Measurements from ENCODE around the gene CNTD1. TPM values are rescaled to one million over a fixed set of nuclear protein-coding genes. Genes with fewer than 3 reads are reported as not detected.

CNTD1 gene
- total RNA-seq, 1 experiment from 2014 or later = not detected

DNA sequence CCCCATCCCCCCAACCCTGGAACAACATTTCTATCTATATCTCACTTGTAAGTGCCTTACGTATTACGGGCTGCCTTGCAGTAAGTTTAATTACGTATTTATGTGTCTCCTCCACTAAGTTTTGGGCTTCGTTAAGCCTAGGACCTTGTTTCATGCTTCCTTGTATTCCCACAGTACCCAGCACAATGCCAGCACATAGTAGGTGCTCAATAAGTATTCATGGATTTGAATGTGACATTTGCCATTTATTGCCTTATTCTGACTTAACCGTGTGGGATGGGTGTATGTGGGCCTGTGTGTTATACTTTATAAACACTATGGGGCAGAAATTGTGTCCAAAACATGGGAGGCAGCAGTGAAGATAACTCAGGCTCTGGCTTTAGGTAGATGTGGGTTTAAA is 6.1 kb upstream of the CNTD1 start (continued):
- TF ChIP-seq ATF6 (CRISPR knock-in tag; IDR thresholded peaks at IDR 0.05) (no peak), CREM (CRISPR knock-in tag; IDR thresholded peaks at IDR 0.05) (no peak), ZNF121 (CRISPR knock-in tag; IDR thresholded peaks at IDR 0.05) (no peak), STAT6 (CRISPR knock-in tag; conservative IDR thresholded peaks at IDR 0.05; ENCODE audit: low read depth) (no peak), NR3C1 (CRISPR knock-in tag; conservative IDR thresholded peaks at IDR 0.05; ENCODE audit: low read depth) (no peak), ATF1 (CRISPR knock-in tag; IDR thresholded peaks at IDR 0.05) (no peak)

DNA sequence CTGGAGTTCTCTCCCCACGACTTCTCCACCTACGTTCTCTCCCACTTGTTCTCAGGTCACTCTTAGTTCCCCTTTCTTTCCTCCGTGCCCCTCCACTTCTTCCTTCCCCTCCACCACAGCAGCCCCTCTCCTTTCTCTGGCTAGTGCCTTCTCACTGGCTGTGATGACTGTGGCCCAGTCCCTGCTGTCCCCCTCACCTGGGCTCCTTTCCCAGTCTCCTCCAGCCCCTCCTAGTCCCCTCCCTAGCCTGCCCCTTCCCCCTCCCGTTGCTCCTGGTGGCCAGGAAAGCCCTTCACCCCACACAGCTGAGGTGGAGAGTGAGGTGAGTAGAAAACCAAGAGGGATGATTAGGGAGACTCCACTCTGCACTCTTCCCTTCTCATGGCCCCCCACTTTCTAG is 3.6 kb upstream of the CNTD1 start:
- POLR2A ChIA-PET = no interaction called here
- no peak for ATAC-seq
- no peak overlapping the region for H3K27ac Mint-ChIP-seq

GRCh38 chr17:42795465-42795864 is 3.2 kb upstream of the CNTD1 start:
- Mint-ChIP-seq H3K4me3 (no peak overlapping the region), H3K9me3 (peaks cover 6% of the 10 kb centered on the region)
- TF ChIP-seq, protein P1, sequence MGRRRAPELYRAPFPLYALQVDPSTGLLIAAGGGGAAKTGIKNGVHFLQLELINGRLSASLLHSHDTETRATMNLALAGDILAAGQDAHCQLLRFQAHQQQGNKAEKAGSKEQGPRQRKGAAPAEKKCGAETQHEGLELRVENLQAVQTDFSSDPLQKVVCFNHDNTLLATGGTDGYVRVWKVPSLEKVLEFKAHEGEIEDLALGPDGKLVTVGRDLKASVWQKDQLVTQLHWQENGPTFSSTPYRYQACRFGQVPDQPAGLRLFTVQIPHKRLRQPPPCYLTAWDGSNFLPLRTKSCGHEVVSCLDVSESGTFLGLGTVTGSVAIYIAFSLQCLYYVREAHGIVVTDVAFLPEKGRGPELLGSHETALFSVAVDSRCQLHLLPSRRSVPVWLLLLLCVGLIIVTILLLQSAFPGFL (CRISPR knock-in tag; IDR thresholded peaks at IDR 0.05; ENCODE audit: borderline replicate concordance) = no peak
- TF ChIP-seq SMAD4 (CRISPR knock-in tag; IDR thresholded peaks at IDR 0.05) (no peak), E2F5 (CRISPR knock-in tag; IDR thresholded peaks at IDR 0.05) (no peak), ZNF423 (CRISPR knock-in tag; IDR thresholded peaks at IDR 0.05) (no peak), TEAD1 (CRISPR knock-in tag; IDR thresholded peaks at IDR 0.05) (no peak), GTF2I (CRISPR knock-in tag; conservative IDR thresholded peaks at IDR 0.05) (no peak), CREM (CRISPR knock-in tag; IDR thresholded peaks at IDR 0.05) (no peak), ELF4 (CRISPR knock-in tag; IDR thresholded peaks at IDR 0.05; ENCODE audit: low read depth) (no peak), SMAD3 (CRISPR knock-in tag; IDR thresholded peaks at IDR 0.05; ENCODE audit: borderline replicate concordance) (no peak)
- TF ChIP-seq, protein P2, sequence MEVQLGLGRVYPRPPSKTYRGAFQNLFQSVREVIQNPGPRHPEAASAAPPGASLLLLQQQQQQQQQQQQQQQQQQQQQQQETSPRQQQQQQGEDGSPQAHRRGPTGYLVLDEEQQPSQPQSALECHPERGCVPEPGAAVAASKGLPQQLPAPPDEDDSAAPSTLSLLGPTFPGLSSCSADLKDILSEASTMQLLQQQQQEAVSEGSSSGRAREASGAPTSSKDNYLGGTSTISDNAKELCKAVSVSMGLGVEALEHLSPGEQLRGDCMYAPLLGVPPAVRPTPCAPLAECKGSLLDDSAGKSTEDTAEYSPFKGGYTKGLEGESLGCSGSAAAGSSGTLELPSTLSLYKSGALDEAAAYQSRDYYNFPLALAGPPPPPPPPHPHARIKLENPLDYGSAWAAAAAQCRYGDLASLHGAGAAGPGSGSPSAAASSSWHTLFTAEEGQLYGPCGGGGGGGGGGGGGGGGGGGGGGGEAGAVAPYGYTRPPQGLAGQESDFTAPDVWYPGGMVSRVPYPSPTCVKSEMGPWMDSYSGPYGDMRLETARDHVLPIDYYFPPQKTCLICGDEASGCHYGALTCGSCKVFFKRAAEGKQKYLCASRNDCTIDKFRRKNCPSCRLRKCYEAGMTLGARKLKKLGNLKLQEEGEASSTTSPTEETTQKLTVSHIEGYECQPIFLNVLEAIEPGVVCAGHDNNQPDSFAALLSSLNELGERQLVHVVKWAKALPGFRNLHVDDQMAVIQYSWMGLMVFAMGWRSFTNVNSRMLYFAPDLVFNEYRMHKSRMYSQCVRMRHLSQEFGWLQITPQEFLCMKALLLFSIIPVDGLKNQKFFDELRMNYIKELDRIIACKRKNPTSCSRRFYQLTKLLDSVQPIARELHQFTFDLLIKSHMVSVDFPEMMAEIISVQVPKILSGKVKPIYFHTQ (CRISPR knock-in tag; IDR thresholded peaks at IDR 0.05) = no peak
- TF ChIP-seq, protein P3, sequence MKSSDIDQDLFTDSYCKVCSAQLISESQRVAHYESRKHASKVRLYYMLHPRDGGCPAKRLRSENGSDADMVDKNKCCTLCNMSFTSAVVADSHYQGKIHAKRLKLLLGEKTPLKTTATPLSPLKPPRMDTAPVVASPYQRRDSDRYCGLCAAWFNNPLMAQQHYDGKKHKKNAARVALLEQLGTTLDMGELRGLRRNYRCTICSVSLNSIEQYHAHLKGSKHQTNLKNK (CRISPR knock-in tag; IDR thresholded peaks at IDR 0.05) = no peak

More for the DNA sequence above, 3.6 kb upstream of the CNTD1 start:
- Mint-ChIP-seq H3K36me3 (peaks cover 8% of the 10 kb centered on the region), H3K9me3 (peaks cover 6% of the 10 kb centered on the region), H3K27me3 (ENCODE audit: low read depth) (peaks cover 27% of the 10 kb centered on the region), H3K4me1 (peaks cover 6% of the 10 kb centered on the region; the same call in 1 of the 2 replicates), H3K4me3 (no peak overlapping the region)
- TF ChIP-seq NFYB (CRISPR knock-in tag; conservative IDR thresholded peaks at IDR 0.05; ENCODE audit: low read depth) (no peak), OVOL2 (CRISPR knock-in tag; IDR thresholded peaks at IDR 0.05; ENCODE audit: borderline replicate concordance) (no peak)
- TF ChIP-seq, protein P4, sequence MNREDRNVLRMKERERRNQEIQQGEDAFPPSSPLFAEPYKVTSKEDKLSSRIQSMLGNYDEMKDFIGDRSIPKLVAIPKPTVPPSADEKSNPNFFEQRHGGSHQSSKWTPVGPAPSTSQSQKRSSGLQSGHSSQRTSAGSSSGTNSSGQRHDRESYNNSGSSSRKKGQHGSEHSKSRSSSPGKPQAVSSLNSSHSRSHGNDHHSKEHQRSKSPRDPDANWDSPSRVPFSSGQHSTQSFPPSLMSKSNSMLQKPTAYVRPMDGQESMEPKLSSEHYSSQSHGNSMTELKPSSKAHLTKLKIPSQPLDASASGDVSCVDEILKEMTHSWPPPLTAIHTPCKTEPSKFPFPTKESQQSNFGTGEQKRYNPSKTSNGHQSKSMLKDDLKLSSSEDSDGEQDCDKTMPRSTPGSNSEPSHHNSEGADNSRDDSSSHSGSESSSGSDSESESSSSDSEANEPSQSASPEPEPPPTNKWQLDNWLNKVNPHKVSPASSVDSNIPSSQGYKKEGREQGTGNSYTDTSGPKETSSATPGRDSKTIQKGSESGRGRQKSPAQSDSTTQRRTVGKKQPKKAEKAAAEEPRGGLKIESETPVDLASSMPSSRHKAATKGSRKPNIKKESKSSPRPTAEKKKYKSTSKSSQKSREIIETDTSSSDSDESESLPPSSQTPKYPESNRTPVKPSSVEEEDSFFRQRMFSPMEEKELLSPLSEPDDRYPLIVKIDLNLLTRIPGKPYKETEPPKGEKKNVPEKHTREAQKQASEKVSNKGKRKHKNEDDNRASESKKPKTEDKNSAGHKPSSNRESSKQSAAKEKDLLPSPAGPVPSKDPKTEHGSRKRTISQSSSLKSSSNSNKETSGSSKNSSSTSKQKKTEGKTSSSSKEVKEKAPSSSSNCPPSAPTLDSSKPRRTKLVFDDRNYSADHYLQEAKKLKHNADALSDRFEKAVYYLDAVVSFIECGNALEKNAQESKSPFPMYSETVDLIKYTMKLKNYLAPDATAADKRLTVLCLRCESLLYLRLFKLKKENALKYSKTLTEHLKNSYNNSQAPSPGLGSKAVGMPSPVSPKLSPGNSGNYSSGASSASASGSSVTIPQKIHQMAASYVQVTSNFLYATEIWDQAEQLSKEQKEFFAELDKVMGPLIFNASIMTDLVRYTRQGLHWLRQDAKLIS (CRISPR knock-in tag; IDR thresholded peaks at IDR 0.05; ENCODE audit: borderline replicate concordance) = no peak
- CTCF ChIA-PET = interaction anchor here (0.6 to 1.2 kb wide), 2 partner anchors 32 to 268 kb away, joined by 3 to 5 read pairs; no protein-coding TSS in a partner anchor
- no peak for DNase-seq (ENCODE audit: low spot score)

More at GRCh38 chr17:42795465-42795864, 3.2 kb upstream of the CNTD1 start:
- H3K27ac Mint-ChIP-seq = no peak overlapping the region
- ATAC-seq (no peak), DNase-seq (ENCODE audit: low spot score) (no peak)
- peaks cover 8% of the 10 kb centered on the region for H3K36me3 Mint-ChIP-seq
- CTCF ChIA-PET = interaction anchor here (0.6 to 1.2 kb wide), 2 partner anchors 32 to 268 kb away, joined by 3 to 5 read pairs; no protein-coding TSS in a partner anchor
- POLR2A ChIA-PET = no interaction called here
- H3K27me3 Mint-ChIP-seq (ENCODE audit: low read depth) = peaks cover 27% of the 10 kb centered on the region
- H3K4me1 Mint-ChIP-seq = peaks cover 6% of the 10 kb centered on the region; the same call in 1 of the 2 replicates

All from WTC11 (cell line).